Measurements from ENCODE around the gene ZDHHC11B.

ZDHHC11B gene

DNA sequence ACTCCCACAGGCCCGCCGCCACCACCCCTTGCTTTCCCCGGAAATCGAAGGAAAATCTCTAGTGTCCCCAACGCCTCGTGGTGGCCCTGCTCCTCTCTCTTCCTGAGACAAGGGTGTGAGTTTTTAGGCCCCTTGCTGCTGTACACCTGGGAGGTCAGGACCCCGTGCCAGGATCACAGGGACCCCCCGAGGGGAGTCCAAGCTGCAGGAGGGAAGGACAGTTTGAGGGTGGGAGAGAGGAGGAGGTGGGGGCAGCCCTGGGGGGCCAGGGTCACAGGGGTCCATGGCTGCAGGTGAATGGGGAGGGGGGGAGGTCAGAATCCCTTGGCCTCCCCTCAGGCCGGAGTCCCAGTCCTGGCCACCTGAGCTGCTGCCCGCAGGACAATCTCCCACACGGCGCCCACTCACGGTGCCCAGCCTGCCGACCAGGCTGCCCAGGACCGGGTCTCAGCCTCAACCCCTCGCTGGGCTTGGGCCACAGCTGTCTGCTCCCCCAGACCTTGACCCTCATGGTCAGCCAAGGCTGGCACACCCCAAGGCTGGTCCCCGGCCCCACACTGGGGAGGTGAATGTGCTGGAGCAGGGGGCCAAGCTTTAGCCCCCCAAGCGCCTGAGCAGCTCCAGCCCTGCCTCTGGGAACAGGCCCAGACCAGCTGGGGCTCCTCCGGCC is 111.2 kb downstream of the ZDHHC11B start:
- DNase-seq (ENCODE audit: low read depth) = no peak

DNA sequence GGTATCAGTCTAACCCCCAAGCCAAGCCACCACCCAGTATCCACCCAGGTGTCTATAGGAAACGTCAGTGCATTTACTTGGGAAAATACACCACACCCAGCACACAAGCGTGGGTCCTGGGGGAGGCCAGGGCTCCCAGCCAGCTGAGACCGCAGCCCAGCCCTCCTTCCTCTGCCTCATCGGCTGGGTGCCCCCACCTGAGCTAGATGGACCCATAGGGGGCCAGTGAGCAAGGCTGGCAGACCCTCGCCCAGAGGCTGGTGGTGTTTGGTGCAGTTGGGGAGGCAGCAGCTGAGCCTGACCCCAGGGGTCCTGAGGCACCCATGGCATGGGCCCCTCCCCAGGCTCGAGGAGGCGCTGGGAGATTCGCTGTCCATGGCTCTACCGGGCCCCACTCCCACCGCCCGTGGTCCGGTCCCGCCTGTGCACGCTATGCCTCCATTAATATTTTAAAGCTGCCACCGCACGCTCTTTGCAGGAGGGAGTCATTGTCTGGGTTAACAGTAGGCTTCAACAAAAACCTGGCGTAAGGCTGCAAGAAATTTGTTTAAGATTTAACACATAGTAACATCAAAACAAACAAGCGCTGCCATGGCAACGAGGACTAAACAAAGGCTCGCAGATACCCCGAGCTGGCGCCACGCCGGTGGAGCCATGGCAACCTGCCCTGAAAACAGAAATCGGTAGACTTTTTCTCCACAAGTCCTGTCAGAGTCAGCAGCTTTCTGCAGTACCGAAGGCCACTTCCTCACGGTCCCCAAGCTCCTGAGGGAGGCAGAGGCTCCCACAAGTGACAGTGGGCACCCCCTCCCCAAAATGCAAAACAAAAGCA is 112.0 kb downstream of the ZDHHC11B start:
- DNase-seq (ENCODE audit: low read depth) = peak; percentile 75

DNA sequence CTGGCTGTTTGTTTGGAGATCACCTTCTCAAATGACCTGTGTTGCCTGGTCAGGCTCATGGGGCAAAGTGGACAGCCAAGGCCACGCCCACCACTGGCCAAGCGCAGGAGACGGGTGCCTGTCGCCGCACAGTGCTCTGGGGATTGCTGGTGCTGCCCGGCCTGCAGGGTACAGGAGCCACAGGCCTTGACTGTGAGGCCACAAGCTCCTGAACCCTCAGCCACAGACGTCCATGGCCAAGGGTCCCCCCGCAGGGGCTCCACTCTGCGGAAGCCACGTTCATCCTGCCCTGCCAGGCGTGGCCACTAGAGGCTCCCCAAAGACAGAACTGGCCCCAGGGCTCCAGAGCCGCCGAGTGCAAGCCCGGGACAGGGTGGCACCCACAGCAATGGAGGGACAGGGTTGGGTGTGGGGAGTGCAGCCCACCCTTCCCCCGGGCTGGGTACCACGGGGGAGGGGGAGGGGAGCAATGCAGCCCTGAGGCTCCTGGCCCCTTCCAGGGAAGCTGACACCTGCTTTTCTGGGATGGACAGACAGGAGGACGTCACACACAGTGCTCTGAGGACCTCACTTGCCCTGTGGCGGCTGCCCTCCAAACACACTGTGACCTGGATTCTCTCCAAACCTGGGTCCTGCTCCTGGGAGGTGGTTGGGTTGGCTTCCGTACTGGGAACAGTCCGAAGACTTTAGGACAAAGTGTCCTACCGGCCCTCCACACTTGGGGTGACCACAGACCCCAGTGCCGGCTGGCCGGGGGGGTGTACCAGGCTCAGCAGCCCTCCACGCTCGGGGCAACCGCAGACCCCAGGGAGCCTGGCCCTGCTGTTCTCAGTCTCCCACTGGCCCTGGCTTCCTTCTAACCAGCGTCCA is 112.8 kb downstream of the ZDHHC11B start:
- DNase-seq (ENCODE audit: low read depth) = peak; percentile 62

DNA sequence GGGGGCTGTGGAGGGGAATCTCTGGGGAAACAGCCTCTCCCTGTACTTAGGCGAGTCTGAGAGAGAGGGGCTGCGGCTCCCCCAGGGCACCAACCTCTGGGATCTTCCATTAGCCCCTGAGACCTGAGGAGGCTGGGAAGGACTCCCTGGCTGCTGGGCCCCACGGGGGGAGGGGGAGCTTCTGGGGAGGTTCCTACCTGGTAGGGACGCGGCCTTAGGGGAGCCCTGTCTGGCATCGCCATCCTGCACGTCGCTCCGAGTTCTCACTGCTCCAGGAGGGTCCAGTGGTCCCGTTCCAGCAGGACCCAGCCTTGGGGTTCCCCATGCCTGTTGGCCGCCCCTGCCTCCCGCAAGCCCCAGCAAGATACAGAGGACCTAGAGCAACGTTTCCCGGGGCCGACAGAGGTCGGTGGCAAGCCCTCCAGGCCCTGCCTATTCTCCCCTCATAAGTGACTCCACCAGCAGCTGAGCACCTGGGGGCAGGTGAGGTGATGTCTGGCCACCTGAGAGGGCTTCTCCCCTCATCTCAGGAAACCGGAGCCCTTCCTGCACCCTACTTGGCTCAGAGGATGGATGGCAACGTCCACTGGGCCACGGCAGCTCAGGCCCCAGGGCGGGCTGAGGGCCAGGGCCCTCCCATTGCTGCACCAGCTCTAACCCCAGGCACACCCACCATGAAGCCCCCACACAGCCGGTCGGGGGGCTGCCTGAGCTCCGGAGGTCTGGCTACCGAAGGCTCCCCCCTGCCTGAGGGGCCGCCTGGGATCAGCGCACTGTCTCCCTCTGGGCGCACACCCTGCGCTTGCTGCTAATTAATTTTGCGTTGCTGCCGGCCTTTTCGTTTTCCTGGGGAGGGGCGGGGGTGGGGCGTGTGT is 113.9 kb downstream of the ZDHHC11B start:
- no peak for DNase-seq (ENCODE audit: low read depth)

DNA sequence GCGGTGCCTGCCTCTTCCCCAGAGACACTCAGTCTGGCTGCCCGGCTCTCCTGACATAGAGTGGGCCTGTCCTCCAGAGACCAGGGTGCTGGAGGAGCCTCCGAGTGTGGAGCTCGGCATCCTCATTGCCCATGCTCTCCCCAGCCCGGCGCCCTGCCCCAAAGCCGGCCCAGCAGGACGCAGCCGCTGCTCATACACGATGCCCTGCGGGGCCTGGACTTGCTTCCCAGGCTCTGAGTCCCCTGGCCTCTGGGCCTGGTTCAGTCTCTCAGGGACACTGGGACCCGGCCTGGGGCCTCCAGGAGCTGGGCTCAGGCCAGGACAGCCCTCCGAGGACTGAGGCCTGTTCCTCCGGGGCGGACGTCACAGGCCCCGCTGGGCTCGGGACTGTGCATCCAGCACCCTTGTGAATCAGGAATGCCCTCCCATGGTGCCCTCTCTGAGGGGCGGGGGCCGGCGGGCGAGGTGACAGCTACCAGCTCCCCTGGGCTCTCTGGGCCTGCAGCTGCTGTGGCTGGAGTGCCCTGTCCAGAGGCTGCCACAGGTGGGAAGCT is 114.6 kb downstream of the ZDHHC11B start:
- DNase-seq (ENCODE audit: low read depth) = no peak

DNA sequence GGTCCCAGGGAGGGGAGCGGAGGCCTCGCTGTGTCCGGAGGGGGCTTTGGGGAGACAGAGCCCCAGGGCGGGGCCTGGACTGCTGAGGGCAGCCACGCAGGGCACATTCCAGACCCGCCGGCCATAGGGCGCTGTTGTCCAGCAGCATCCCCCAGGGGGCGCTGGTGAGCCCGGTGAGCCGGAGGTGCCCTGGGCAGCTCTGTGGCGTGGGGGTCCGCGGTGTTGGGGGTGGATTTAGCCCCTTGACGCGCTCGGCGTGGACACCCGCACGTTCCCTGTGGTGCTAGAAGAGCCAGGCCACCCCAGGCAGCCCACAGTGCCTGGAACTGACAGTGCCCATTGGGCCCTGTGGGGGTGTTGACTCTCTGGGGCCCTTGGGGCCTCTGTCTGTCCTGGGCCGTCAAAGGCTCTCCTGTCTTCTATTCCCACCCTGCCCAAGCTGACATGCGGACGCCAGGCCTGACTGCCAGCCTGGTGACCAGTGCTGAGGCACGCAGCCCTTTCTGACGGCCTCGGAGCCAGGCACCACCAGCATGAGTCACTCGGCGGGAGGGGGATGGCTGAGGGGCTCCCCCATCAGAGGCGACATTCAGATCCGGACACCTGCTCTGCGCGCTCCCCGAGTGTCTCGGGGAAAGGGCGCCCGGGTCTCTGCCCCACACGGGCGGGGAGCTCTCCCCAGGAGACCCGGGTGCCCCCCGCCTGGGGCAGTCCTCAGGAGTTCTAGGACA is 115.3 kb downstream of the ZDHHC11B start:
- DNase-seq (ENCODE audit: low read depth) = no peak

DNA sequence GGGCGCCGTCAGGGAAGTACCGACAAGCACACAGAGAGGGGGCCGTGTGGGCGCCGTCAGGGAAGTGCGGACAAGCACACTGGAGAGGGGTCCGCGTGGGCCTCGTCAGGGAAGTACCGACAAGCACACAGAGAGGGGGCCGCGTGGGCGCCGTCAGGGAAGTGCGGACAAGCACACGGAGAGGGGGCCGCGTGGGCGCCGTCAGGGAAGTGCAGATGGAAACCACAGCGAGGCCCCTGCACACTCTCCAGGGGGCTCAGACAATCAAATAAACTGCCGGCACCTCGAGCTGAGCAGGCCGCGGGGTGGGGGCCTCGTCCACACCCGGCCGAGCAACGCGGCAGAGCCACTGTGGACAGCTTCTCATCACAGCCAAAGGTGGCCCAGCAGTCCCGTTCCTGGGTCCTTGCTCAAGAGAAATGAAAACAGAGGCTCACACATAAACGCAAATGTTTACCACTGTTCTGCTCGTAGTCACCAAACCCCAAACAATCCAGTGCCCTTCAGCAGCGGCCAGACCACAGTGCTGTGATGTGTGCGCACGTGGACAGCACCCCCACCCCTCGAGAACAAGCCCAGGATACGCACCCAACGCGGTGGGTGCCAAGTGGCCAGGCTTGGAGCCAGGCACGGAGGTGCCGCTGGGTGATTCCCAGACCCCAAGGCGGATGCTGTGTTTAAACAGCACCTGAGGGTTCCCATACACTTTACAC is 116.1 kb downstream of the ZDHHC11B start:
- no peak for DNase-seq (ENCODE audit: low read depth)

DNA sequence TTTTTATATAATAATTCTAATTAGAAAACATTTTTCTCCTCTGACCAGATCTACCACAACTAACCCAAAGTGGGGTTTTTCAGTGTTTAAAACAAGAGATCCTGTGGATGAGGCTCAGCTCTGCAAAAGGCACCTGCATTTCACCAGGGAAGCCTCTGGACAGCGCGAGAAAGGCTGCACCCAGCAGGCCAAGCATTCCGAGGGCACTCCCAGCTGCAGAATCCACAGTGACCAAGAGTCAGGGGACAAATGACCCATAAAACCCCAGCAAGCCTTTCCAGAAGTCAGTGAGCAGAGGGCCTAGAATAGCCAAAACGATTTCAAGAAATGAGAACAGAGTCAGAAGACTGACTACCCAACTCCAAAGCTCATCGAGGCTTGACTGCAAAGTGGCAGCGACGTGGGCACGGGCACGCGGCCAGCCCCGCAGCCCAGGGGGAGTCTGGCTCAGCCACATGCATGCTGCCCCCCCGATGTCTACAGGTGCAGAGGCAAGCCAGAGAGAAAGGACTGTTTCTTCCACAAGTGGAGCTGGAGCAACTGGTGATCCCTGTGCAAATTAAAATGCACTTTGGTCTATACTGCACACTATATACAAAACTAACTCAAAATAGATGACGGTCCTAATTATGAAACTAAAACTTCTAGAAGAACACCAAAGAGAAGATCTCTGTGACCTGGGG is 117.6 kb downstream of the ZDHHC11B start:
- DNase-seq (ENCODE audit: low read depth) = no peak

DNA sequence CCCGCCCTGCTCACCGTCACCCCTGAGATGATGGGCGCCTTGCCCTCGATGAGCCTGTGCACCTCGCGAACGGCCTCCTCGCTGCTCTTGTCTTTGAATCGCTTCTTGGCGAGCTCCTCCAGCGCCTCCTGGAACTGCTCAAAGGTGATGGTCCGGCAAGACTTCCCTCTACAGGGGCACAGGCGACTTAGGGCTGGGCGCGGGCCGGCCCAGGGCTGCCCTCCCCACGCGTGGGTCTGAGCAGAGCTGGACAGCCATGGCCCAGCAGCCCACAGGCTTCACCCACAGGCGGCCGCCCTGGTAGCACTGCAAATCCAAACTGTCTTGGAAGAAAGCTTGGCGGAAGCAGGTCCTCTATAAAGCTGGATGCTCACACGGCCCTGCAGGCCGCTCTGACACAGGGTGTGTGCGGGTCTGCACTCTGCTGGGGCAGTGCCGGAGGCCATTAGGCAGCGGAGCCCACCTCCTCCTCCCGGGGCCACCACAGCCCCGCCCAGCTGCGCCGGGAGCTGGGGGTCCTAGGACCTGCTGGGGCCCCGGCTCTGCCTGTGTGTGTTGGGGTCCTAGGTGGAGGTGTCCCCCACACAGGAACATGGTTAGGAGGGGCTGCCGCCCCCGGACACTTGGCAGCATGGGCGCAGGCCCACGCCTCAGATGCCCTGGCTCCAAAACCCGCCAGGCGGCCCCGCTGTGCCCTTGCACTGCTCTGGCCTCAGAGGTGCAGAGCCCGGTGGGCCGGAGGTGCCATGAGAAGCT is 118.4 kb downstream of the ZDHHC11B start:
- no peak for DNase-seq (ENCODE audit: low read depth)

DNA sequence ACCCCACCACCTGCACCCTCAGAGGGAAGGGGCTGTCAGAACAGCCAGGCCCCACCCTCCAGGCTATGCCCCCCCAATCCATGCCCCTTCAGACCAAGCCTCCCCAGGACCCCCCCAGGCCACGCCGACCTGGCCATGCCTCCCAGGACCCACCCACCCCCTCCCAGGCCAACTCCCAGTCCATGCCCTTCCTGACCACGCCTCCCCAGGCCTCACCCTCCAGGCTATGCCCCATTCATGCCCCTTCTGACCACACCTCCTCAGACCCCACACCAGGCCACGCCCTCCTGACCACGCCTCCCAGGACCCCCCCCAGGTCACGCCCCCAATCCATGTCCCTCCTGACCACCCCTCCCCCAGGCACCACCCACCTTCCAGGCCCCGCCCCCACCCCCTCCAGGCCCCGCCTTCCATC is 119.0 kb downstream of the ZDHHC11B start:
- no peak for DNase-seq (ENCODE audit: low read depth)

DNA sequence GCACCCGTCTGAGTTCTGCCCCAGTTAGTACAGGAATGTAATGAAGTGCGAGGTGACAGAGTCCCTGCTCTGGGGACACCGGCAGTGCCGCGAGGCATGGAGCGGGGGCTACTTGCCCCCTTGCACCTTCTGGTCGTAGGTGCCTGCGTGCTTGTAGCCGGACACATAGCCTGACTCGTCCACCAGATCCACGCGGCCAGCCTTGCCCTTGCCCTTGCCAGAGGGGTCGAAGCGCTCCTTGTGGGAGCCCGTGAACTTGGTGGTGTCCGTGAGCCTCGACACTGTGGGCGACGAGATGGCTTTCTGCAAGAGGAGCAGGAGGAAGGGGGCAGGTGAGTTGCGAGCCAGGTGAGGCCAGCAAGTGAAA is 119.6 kb downstream of the ZDHHC11B start:
- no peak for DNase-seq (ENCODE audit: low read depth)

DNA sequence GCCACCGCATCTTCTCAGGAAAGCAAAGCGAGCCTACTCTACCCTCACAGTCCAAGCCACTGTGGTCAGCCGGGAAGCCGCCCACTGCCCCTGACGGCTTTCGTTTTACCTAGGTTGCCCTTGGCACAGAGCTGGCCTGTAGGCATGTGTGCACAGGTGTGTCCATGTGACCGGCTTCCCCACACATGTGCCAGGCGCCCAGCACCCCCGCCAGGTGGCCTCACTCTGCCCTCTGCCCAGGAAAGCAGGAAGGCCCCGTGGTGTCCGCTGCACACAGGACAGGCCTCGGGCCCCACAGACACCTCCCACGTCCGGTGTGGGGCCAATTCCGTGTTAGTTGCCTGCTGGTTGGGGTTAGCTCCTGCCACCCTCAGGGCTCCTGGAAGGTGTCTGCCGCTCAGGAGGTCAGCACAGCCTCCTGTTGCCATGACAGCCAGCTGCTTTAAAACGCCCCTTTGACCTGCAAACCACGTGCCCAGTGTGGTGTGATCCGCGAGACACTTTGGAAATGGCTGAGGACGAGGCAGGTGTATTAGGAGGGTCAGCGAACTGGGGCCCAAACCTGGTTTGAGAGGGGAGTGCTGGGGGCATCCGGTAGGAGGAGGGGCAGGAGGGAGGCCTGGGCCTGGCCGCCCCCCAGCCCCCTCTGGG is 120.1 kb downstream of the ZDHHC11B start:
- DNase-seq (ENCODE audit: low read depth) = no peak

DNA sequence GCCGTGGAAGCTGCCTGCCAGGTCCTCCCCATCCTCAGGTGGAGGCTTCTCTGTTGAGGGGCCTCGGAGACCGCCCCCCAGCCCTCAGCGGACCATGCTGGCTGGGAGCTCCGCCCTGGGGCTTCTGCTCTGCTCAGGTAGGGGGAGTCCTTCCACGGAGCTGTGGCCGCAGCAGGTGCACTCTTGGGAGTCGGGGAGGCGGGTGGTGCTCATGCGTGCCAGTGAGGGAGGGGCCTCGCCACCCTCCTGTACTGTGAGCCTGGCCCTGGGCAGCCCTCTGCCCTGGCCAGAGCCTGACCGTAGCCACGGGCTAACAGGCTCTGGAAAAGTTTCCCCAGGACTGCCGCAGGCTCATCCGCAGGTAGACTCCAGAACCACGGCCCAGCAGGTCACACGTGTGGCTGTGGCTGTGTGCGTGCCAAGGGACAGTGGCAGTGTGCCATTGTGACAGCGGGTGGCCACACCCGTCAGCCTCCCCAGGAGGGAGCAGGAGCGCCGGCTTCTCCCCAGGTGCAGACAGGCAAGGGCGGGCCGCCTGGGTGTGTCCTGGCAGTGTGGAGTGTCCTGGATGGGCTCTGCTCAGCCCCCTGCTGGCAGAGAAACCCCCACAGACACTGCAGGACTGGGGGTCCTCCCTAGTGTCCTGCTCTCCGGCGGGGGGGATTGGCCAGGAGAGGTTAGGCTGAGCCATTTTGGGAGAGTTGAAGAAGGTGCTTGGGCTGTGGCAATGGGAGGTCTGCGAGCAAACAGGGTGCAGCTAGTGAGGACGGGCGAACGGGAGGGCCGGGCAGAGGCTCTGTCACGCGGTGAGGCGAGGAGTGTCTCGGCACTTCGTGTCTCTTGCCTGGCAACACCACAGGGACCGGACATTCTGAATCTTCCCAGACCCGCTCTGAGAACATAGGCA is 120.8 kb downstream of the ZDHHC11B start:
- DNase-seq (ENCODE audit: low read depth) = no peak

DNA sequence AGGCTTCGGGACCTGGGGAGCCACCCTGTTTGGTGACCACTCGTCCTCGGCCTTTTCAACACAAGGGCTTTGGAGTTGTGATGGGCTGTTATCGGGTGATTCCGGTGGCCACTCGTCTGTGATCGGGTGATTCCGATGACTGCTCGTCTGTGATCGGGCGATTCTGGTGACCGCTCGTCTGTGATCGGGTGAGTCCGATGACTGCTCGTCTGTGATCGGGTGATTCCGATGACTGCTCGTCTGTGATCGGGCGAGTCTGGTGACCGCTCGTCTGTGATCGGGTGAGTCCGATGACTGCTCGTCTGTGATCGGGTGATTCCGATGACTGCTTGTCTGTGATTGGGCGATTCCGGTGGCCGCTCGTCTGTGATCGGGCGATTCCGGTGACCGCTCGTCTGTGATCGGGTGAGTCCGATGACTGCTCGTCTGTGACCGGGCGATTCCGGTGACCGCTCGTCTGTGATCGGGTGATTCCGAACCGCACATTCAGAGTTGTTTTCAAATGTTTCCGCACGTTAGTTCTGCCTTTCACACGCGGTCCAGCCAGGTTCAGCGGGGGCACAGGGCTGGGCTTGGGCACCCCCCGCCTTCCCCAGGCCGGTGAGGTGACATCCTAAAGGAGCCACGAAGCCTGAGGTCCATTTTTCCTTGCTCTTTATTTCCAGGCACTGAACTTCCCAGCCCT is 121.6 kb downstream of the ZDHHC11B start:
- DNase-seq (ENCODE audit: low read depth) = no peak

DNA sequence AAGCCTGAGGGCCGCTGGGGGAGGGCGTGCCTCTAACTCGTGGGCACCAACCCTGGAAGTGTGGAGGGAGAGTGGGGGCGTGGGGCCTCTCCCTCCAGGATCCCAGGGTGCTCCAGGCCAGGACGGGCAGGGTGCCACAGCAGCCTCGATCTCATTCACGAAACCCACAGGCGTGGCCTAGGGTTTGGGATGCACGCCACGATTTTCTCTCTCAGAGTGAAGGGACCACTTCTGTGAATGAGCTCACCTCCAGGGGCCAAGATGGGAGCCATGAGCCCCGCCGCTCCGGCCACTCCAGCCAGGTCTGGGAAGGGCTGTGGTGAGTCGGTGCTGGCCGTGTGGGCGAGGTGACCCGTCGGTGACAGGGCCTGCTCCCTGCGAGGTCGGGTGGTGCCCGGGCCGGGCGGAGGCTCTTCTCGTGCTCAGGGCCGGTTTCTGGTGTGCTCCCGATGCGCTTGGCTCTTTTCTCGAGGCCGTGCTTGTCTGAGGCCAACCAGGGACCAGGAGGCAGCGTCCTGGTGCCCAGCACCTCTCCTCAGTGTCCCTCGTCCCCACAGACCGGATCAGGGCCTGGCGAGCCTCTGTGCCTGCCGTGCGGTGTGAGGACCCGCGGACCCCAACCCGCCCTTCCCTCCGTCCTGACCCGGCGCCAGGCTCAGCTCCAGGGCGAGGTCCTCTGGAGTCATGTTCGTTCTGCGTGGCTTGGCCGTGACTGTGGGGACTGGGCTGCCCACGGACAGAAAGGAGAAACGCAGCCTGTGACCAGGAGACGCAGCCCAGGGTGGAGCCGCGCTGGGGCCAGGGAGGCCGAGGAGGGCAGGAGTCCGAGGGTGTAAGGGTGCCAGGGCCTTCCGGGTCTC is 122.4 kb downstream of the ZDHHC11B start:
- DNase-seq (ENCODE audit: low read depth) = no peak
